Prostate gland (tissue), 2 donors: Measurements from ENCODE around the gene ARL6IP5. TPM values are rescaled to one million over a fixed set of nuclear protein-coding genes. Genes with fewer than 3 reads are reported as not detected.
A peak's percentile ranks its signal among the peaks of the same experiment; 100 is the strongest.

ENCODE experiments used
- DNase-seq: peaks from one replicate; pipeline ENCODE4 v3.0.0-alpha.2; 2019; ENCODE audit warnings: low spot score
- H3K27ac ChIP-seq, 2 donors: fragments of 200-600 bp; sonication (generic); 2 replicates each; pipeline ENCODE4 v1.5.1; 2017 to 2019
- H3K27me3 ChIP-seq: fragments of 200-600 bp; sonication (generic); replicated peaks from 2 replicates; pipeline ENCODE4 v1.5.1; 2019; ENCODE audit not compliant: insufficient read depth
- H3K36me3 ChIP-seq, 2 donors: fragments of 200-600 bp; sonication (generic); 1 replicate in 1 of 2; 2 replicates in 1 of 2; pipeline versions ENCODE4 v1.5.1 to v1.8.1; 2017 to 2019
- H3K4me1 ChIP-seq: fragments of 200-600 bp; sonication (generic); replicated peaks from 2 replicates; pipeline ENCODE4 v1.5.1; 2019
- H3K4me3 ChIP-seq, 2 donors: fragments of 200-600 bp; sonication (generic); 2 replicates each; pipeline ENCODE4 v1.5.1; 2017 to 2019
- H3K9me3 ChIP-seq: fragments of 200-600 bp; sonication (generic); 2 replicates; pipeline ENCODE4 v1.5.1; 2017
- POLR2A ChIP-seq: fragments of 450-650 bp; IDR thresholded peaks from one replicate; pipeline ENCODE4 v1.6.1; 2016; ENCODE audit warnings: antibody characterized with exemption, mild to moderate bottlenecking
- POLR2AphosphoS5 ChIP-seq: sonication (generic); formaldehyde crosslinking; IDR thresholded peaks from one replicate; pipeline ENCODE4 v1.6.1; 2017; ENCODE audit warnings: antibody characterized with exemption
- WGBS: methylation state at CpG from one replicate; pipeline ENCODE4 v1.1.5; 2018; 5-methylcytosine and 5-hydroxymethylcytosine counted together
- intact Hi-C: fragments of 100-400 bp; cut with DNase I; formaldehyde crosslinking; loops from one replicate; pipeline ENCODE4 v1.14.2; 2022
- total RNA-seq, 2 donors: library from RNA; depleted of rRNA; stranded (reverse); fragments of >200 nt; gene quantifications; one replicate each; pipeline ENCODE4 v1.1.0, GENCODE V29; 2016
- TF ChIP-seq, protein P1 (sequence below), 4 experiments: fragments of 200-600 bp in 2 of 4; fragments of 450-650 bp in 2 of 4; sonication (generic) in 2 of 4; IDR thresholded peaks; 1 replicate in 3 of 4; 2 replicates in 1 of 4; pipeline ENCODE4 v1.5.1; 2016 to 2019; ENCODE audit warnings: antibody characterized with exemption in 4 of 4, mild to moderate bottlenecking in 2 of 4, moderate library complexity in 2 of 4

ARL6IP5 gene
- total RNA-seq, 2 donors from 2014 or later: 102 to 169 TPM

DNA sequence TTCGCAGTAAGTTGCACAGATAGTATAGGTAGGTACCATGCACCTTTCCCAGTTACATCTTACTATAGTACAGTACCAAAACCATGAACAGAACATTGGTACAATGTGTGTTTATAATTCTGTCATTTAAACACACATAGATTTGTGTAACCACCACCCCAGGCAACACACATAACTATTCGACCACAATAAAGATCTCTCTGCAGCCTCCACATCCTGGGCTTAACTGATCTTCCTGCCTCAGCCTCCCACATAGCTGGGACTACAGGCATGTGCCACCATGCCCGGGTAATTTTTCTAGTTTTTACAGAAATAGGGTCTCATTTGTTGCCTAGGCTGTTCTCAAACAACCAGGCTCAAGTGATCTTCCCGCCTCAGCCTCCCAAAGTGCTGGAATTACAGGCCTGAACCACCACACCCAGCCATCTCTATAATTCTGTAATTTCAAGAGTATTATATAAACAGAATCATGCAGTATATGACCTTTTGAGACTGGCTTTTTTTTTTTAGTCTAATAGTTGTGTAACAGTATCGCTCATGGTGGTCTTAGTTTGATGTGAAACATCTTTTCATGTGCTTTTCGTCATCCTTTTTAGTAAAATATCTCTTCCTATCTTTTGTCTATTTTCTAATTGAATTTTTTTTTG lies 19.3 kb upstream of the ARL6IP5 start:
- WGBS: 90% methylated on average over 6 of the region's 6 CpGs
- Histone ChIP-seq H3K4me1 (no peaks in the 10 kb centered on the region), H3K36me3 (no peaks in the 10 kb centered on the region), H3K27ac (no peak overlapping the region), H3K9me3 (no peaks in the 10 kb centered on the region), H3K4me3 (no peak overlapping the region), H3K27me3 (no peaks in the 10 kb centered on the region)
- intact Hi-C loops: no loop called here
- TF ChIP-seq, protein P1, sequence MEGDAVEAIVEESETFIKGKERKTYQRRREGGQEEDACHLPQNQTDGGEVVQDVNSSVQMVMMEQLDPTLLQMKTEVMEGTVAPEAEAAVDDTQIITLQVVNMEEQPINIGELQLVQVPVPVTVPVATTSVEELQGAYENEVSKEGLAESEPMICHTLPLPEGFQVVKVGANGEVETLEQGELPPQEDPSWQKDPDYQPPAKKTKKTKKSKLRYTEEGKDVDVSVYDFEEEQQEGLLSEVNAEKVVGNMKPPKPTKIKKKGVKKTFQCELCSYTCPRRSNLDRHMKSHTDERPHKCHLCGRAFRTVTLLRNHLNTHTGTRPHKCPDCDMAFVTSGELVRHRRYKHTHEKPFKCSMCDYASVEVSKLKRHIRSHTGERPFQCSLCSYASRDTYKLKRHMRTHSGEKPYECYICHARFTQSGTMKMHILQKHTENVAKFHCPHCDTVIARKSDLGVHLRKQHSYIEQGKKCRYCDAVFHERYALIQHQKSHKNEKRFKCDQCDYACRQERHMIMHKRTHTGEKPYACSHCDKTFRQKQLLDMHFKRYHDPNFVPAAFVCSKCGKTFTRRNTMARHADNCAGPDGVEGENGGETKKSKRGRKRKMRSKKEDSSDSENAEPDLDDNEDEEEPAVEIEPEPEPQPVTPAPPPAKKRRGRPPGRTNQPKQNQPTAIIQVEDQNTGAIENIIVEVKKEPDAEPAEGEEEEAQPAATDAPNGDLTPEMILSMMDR (IDR thresholded peaks at IDR 0.05): no peak
- no peak for TF ChIP-seq POLR2AphosphoS5
- TF ChIP-seq POLR2A: no peak
- DNase-seq: no peak

- no peaks in the 10 kb centered on the region for H3K9me3 ChIP-seq
- H3K4me1 ChIP-seq: no peaks in the 10 kb centered on the region
- WGBS: 87% methylated on average over 4 of the region's 4 CpGs
- DNase-seq: no peak
- H3K27ac ChIP-seq: no peak overlapping the region
- H3K27me3 ChIP-seq: no peaks in the 10 kb centered on the region
- TF ChIP-seq, protein P1 (IDR thresholded peaks at IDR 0.05): no peak
- TF ChIP-seq POLR2AphosphoS5 (no peak), POLR2A (no peak)
- no peaks in the 10 kb centered on the region for H3K36me3 ChIP-seq
- intact Hi-C loops: no loop called here
- H3K4me3 ChIP-seq: no peak overlapping the region
Observed at GRCh38 chr3:69066121-69066520, 18.6 kb upstream of the ARL6IP5 start.

GRCh38 chr3:69072928-69073327 lies 11.8 kb upstream of the ARL6IP5 start:
- H3K36me3 ChIP-seq: no peaks in the 10 kb centered on the region
- H3K4me3 ChIP-seq: no peak overlapping the region
- H3K9me3 ChIP-seq: no peaks in the 10 kb centered on the region
- DNase-seq: no peak
- no peak for TF ChIP-seq POLR2AphosphoS5
- no peak for TF ChIP-seq POLR2A
- TF ChIP-seq, protein P1 (IDR thresholded peaks at IDR 0.05): no peak
- H3K4me1 ChIP-seq: no peaks in the 10 kb centered on the region
- no peaks in the 10 kb centered on the region for H3K27me3 ChIP-seq
- H3K27ac ChIP-seq: no peak overlapping the region
- intact Hi-C loops: no loop called here
- WGBS: 98% methylated on average over 3 of the region's 3 CpGs

DNA sequence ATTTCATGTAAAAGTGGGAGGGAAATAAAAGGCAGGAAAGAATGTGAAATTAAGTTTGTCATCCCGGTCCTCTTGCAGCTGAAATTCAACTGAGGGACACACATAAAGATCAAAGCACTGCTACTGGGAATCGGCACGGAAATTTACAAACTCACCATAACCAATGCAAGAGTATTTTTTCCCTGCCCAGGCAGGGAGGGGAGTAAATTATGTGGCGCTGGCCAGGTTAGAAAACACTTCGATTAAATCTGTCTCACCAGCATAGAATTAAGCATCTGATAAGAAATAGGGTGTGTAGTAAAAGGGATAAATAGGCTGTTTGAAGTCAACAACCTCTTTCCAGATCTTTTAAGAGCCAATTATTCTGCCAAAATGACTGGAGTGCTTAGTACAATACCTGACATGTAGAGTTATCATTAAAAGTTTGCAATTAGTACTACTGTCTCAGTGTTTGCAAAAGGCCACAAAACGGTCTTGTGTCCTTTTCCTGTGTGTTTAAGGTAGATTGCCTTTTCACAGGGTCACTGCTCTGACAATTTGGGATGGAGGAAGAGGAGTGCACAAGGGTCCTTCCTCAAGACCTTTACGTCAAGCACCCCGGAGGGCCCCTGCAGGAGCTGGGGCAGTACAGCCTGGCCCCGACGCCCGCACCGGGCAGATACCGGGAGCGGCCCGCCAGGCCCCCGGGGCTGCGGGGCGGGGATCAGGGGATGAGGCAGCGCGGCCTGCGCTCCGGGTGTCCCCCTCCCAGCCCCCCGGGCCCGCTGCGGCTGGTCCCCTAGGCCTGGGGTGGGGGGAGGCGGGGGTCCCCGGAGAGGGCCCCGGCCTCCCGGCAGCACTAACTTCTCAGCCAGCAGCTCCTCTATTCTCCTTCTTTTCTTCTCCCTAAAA lies 5.2 kb upstream of the ARL6IP5 start:
- Histone ChIP-seq H3K27me3 (no peaks in the 10 kb centered on the region), H3K4me3 (peak overlapping the region; percentile 93 to 96), H3K4me1 (peaks cover 4% of the 10 kb centered on the region), H3K9me3 (no peaks in the 10 kb centered on the region), H3K27ac (peak overlapping the region; percentile 78 to 83), H3K36me3 (no peaks in the 10 kb centered on the region)
- 2% methylated on average over 29 of the region's 29 CpGs for WGBS
- intact Hi-C loops: no loop called here
- TF ChIP-seq, protein P1 (IDR thresholded peaks at IDR 0.05): no peak
- DNase-seq: no peak
